Stimulated activated CD8-positive, alpha-beta memory T cell treated with anti-CD3 and anti-CD28 coated beads, Interleukin-4, amount 100 ng/mL, for 24 hours (primary cell): ENCODE data around the gene VSX2.

Experiments used
- DNase-seq: peaks from one replicate; pipeline ENCODE4 v3.0.0-alpha.2; 2020; ENCODE audit warnings: low read depth

VSX2 gene

GRCh38 chr14:74238974-74239847 is at the start of gene VSX2:
TSS of gene VSX2 (plus strand) at chr14:74239449. CDS start at chr14:74239562, 113 bp downstream.
- no peak for DNase-seq

- no peak for DNase-seq
Measured at GRCh38 chr14:74190927-74191575, 48.2 kb upstream of the VSX2 start.

- no peak for DNase-seq
Measured at GRCh38 chr14:74194506-74195274, 44.6 kb upstream of the VSX2 start.

GRCh38 chr14:74195623-74196022 is 43.6 kb upstream of the VSX2 start:
- DNase-seq: no peak

GRCh38 chr14:74198441-74199234 is 40.6 kb upstream of the VSX2 start:
- DNase-seq: no peak

GRCh38 chr14:74202113-74202512 is 37.1 kb upstream of the VSX2 start:
- DNase-seq: no peak

- no peak for DNase-seq
Measured at GRCh38 chr14:74203639-74204038, 35.6 kb upstream of the VSX2 start.

- no peak for DNase-seq
Measured at GRCh38 chr14:74204491-74204890, 34.8 kb upstream of the VSX2 start.

- DNase-seq: no peak
Measured at GRCh38 chr14:74205882-74206281, 33.4 kb upstream of the VSX2 start.

GRCh38 chr14:74207943-74208342 is 31.3 kb upstream of the VSX2 start:
- no peak for DNase-seq

GRCh38 chr14:74208642-74209041 is 30.6 kb upstream of the VSX2 start:
- DNase-seq: no peak

GRCh38 chr14:74211945-74212580 is 27.2 kb upstream of the VSX2 start:
- no peak for DNase-seq

GRCh38 chr14:74213907-74214803 is 25.1 kb upstream of the VSX2 start:
- DNase-seq: no peak

- no peak for DNase-seq
Measured at GRCh38 chr14:74216671-74217070, 22.6 kb upstream of the VSX2 start.

GRCh38 chr14:74217672-74218448 is 21.4 kb upstream of the VSX2 start:
- peak; percentile 73 for DNase-seq

- no peak for DNase-seq
Measured at GRCh38 chr14:74218462-74218861, 20.8 kb upstream of the VSX2 start.

- no peak for DNase-seq
Measured at GRCh38 chr14:74219277-74220205, 19.7 kb upstream of the VSX2 start.

- no peak for DNase-seq
Measured at GRCh38 chr14:74220991-74221390, 18.3 kb upstream of the VSX2 start.
